GM18498 (cell line): Measurements from ENCODE around the gene ZNF148.

ENCODE experiments used
- ATAC-seq: cut with Tn5 transposase; IDR thresholded peaks from one replicate; pipeline ENCODE4 v1.9.1; 2021; ENCODE audit warnings: mild to moderate bottlenecking, moderate library complexity; ENCODE audit not compliant: unreplicated experiment

ZNF148 gene

GRCh38 chr3:125229707-125230106 lies 145.4 kb downstream of the ZNF148 start:
- no peak for ATAC-seq

- no peak for ATAC-seq
Measured at GRCh38 chr3:125229168-125229567, 146.0 kb downstream of the ZNF148 start.

DNA sequence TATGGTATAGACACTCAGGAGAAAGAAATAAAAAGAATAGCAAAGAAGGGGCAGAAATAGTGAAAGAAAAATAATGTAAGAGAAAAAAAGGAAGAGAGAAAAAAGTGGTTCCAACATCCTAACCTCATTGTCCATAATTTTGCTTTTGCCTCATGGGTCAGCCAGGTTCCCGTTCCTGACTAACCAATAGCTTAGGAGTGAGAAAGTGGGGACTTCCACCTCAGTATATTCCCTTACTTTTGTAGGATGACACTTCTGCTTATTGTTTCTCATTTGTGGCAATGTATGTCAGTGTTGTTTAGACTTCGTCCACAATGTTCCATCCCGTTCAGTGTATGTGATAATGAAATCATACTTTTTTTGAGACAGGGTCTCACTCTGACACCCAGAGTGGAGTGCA lies 153.3 kb downstream of the ZNF148 start:
- no peak for ATAC-seq

GRCh38 chr3:125220727-125221429 lies 154.2 kb downstream of the ZNF148 start:
- no peak for ATAC-seq

GRCh38 chr3:125220183-125220582 lies 154.9 kb downstream of the ZNF148 start:
- ATAC-seq: no peak

- no peak for ATAC-seq
Measured at GRCh38 chr3:125219261-125219701, 155.8 kb downstream of the ZNF148 start.

DNA sequence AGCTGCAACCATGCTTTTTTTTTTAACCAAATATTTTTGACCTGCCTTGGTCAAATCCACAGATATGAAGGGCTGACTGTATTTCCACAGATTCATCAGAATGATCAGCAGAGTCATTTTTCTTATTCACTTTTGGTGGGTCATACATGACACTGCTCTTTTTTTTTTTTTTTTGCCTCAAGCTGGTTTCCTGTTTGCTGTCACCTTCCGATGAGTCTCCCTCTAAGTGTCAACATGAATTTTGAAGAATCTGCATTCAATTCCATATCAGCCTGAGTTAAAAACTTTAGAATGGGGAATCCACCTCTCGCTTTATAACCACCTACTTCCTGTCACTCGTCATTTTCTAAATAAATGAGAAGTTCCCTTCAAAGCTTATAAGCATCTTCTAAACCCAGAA lies 160.4 kb downstream of the ZNF148 start:
- no peak for ATAC-seq

DNA sequence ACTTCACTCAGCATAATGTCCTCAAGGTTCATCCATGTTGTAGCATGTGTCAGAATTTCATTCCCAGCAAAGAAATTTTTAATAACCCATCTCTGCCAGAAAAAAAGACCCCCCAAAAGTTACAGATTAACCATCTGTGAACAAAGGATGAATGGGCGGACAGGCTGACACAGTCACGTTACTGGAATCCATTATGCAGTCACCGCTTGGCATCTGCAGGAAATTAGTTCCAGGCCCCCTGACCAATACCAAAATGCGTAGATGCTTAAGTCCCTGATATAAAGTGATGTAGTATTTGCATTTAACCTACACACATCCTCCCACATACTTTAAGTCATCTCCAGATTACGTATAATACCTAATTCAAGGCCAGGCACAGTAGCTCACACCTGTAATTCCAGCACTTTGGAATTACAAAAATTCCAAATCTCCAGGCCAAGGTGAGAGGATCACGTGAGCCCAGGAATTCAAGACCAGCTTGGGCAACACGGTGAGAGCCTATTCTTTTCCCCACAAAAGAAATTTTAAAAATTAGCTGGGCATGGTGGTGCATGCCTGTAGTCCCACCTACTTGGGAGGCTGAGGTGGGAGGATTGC lies 161.1 kb downstream of the ZNF148 start:
- no peak for ATAC-seq

DNA sequence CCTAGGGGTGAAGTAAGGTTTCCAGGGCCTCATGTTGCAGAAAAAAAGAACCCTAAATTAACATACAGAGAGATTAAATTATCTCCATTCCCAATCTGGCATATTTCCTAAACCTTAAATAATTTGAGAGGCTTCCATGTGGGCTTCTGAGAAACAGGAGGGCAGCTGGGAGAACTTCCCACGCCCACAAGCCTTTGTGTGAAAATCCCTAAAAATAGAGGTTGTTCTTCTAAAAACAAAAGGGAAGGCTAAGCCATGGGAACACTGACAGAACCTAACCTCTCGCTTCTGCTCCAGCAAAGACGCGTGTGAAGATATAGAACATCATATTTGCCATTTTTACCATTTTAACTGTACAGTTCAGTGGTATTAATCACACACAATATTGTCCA lies 161.8 kb downstream of the ZNF148 start:
- no peak for ATAC-seq

GRCh38 chr3:125212509-125213363 lies 162.4 kb downstream of the ZNF148 start, which contains the start of gene SLC12A8:
TSS of gene SLC12A8 (minus strand) at chr3:125212748. CDS start at chr3:125211349, 1,399 bp downstream.
- ATAC-seq: no peak

- no peak for ATAC-seq
Measured at GRCh38 chr3:125212091-125212508, 163.0 kb downstream of the ZNF148 start.

DNA sequence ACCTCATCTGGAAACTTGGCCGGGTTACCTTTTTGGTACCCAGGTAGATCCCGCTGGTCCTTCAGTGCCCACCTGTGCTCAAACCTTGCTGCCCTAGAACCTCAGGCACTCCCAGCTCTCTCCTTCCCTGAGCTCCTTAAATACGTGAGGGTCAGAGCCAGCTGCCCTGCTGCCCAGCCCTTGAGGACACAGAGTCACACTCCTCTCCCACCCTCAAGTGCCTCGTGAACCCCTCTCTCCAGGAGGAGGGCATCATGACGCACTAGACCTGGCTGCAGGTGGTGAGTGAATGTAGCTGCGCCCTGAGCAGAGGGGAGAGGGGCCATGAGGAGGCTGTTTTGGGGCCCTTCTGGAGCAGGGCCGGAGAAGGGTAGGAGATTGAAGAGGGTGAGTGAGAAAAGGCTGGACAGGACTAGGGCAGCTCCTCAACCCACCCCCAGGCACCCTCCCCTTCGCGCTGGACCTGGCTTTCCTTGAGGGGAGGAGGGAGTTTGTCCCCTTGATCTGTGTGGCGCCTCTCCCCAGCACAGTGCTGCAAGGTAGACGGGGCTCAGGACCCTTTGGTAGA lies 163.5 kb downstream of the ZNF148 start:
- ATAC-seq: no peak

DNA sequence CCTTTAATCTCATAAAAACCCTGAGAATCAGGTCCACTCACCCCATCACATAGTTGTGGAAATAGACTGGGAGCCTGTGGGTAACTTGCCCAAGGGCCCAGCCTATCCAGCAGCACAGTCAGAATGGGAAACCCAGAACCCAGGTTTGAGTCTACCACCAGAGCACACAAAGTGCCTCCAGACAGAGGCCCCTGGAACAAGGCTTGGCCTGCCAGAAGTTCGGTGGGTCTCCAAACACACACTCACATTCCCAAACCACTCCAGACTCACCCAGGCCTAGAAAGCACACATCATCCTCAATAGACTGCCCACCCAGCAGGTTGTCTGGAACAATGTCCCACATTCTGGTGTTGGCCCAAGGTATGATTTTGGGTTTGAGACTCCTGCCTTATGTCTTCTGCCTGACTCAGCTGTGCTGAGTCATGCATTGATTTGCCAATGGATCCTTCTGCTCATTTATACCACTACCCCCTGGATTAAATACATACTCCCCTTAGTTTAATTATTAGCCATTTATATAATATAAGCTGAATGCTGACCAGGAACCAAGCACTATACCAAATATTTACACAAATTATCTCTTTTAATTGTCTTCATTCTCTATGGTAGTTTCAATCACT lies 167.1 kb downstream of the ZNF148 start:
- ATAC-seq: no peak

- no peak for ATAC-seq
Measured at GRCh38 chr3:125207507-125207906, 167.6 kb downstream of the ZNF148 start.

DNA sequence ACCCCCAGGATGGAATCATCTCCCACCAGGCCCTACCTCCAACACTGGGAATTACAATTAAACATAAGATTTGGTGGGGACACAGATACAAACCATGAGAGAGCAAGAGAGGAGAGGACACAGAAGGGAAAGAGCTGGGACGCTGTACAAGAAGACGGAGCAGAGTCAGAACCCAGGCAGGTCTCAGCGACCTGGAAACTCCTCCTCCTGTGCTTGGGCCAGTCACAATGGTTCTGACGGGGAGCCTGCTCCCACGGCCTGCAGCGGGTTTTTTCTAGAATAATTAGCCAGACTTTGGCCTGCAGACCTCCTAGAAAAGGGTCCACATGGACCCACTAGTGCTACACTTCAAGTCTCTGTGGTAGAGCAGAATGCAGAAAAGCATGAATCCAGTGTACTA lies 168.2 kb downstream of the ZNF148 start:
- no peak for ATAC-seq

GRCh38 chr3:125203731-125204130 lies 171.4 kb downstream of the ZNF148 start:
- no peak for ATAC-seq

- no peak for ATAC-seq
Measured at GRCh38 chr3:125202197-125202596, 172.9 kb downstream of the ZNF148 start.

DNA sequence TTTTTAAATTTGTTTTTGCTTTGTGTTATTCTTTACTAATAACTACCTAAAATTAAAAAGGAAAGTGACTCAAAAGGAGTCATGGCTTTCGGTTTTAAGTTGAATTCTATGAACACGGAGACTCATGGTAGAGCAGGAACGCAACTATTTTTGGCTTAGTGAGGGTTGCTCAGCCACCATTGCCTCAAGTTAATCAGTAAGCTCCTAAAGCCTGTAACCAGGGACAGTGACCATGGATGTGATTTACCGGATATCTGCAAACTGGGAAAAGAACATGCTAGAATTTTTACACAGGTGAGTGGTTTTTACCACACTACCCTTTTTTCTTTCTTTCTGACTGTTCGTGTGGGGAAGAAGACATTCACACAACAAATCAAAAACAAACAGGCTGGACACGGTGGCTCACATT lies 174.4 kb downstream of the ZNF148 start:
- ATAC-seq: peak; percentile 78

DNA sequence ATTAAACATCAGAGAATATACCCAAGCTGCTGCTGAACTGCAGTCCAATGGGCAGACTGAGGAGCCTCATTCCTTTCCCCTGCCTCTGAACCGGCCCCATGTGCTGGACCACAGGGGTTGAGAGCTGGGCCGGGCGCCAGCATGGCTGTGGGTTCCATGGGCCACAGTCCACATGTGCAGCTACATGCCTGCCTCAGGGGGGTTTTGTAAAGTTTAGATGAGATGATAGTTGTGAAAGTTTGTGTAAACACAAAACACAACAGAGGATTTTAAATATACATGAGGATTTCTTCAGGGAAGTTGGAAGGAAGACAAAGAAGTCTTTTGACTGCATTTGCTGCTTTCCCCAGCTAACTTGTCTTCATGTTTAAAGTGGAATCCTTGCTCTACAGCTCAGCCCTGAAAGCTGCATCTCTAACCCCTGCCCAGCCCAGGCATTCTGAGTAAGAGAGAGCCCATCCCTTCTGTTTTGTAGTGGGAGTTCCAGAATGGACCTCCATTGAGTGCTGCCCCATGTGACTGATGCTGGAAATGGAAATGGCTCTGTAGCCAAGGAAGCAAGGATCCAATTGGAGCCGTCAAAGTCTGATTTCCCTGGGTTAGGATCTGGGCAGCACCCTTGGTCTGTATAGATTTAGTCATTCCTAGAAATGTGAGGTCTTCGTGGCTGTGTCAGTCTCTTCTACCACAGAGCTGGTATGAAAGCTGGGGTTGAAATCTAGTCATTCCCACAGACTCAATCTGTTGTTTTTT lies 180.1 kb downstream of the ZNF148 start:
- no peak for ATAC-seq
